Right lobe of liver (tissue), 6 donors: Measurements from ENCODE around the gene SLC39A9. TPM values are rescaled to one million over a fixed set of nuclear protein-coding genes. Genes with fewer than 3 reads are reported as not detected.
"Not testable (repeated sequence)": the region's sequence is repeated elsewhere in the genome, so short reads cannot be mapped to it uniquely, and the experiment has no call there.

Source experiments
- ATAC-seq, 4 donors: fragments of 200-7000 bp; cut with Tn5 transposase; one replicate each; pipeline ENCODE4 v1.9.1; 2020; ENCODE audit warnings: mild to moderate bottlenecking in 4 of 4, moderate library complexity in 4 of 4
- DNase-seq, 3 donors: peaks; one replicate each; pipeline ENCODE4 v3.0.0-alpha.2; 2020
- H3K27ac ChIP-seq, 3 donors: fragments of 200-600 bp; one replicate each; pipeline ENCODE4 v1.8.0; 2022
- H3K27me3 ChIP-seq, 2 donors: fragments of 200-600 bp; one replicate each; pipeline ENCODE4 v1.8.0; 2022
- H3K36me3 ChIP-seq, 4 donors: fragments of 200-600 bp; sonication (generic) in 1 of 4; one replicate each; pipeline versions ENCODE4 v1.5.1 to v1.8.0; 2017 to 2022; ENCODE audit warnings: control low read depth in 1 of 4
- H3K4me1 ChIP-seq, 4 donors: fragments of 200-600 bp; sonication (generic) in 1 of 4; one replicate each; pipeline versions ENCODE4 v1.5.1 to v1.8.0; 2017 to 2022; ENCODE audit warnings: control low read depth in 1 of 4
- H3K4me3 ChIP-seq, 3 donors: fragments of 200-600 bp; one replicate each; pipeline ENCODE4 v1.8.0; 2022
- H3K9me3 ChIP-seq, 4 donors: fragments of 200-600 bp; sonication (generic) in 1 of 4; one replicate each; pipeline versions ENCODE4 v1.5.1 to v1.8.0; 2017 to 2022; ENCODE audit warnings: control low read depth in 1 of 4
- CTCF ChIP-seq, 4 donors: fragments of 200-600 bp in 3 of 4; fragments of 450-650 bp in 1 of 4; IDR thresholded peaks; one replicate each; pipeline versions ENCODE4 v1.5.1 to v1.8.0; 2016 to 2022; ENCODE audit warnings: antibody characterized with exemption in 4 of 4, mild to moderate bottlenecking in 2 of 4
- POLR2A ChIP-seq: fragments of 450-650 bp; IDR thresholded peaks from one replicate; pipeline ENCODE4 v1.6.1; 2017; ENCODE audit warnings: antibody characterized with exemption, mild to moderate bottlenecking
- WGBS: methylation state at CpG from one replicate; pipeline ENCODE4 v1.1.6; 2018; ENCODE audit warnings: low coverage, low lambda C conversion rate; ENCODE audit not compliant: insufficient coverage; ENCODE audit errors: missing lambda C conversion rate; 5-methylcytosine and 5-hydroxymethylcytosine counted together
- intact Hi-C, 2 donors: fragments of 100-400 bp; cut with DNase I; formaldehyde crosslinking; loops; one replicate each; pipeline versions ENCODE4 v1.11.2 to v1.14.1; 2022
- total RNA-seq, 6 experiments: library from RNA; depleted of rRNA in 2 of 6; stranded (reverse); fragments of >200 nt in 2 of 6; fragmentation: NEBNext Ultra II Directional in 3 of 6; extraction: Animal tissue kit (Norgen Biotek cat#: 25700) in 3 of 6; gene quantifications; one replicate each; pipeline versions ENCODE4 v1.1.0 to v1.2.4, GENCODE V29; 2016 to 2023
- donor health status: DM: no; HTN: yes; CAD: no.
- donor health status: DM: no; HTN: no; CAD: no.
- donor health status: DM: no; HTN: no; CAD: no.
- donor health status: DM: no; HTN: yes; CAD: no.
- donor health status: DM: no; HTN: yes; CAD: no.

SLC39A9 gene
- total RNA-seq, 6 experiments from 2014 or later = 44.7 to 78.2 (median 58.2) TPM

GRCh38 chr14:69378274-69378673 is 20.2 kb upstream of the SLC39A9 start:
- no peak for ATAC-seq
- Histone ChIP-seq H3K27ac (no peak overlapping the region), H3K36me3 (peaks cover 0 to 13% (median 3%) of the 10 kb centered on the region in 4 donors), H3K4me1 (no peaks in the 10 kb centered on the region), H3K4me3 (no peak overlapping the region), H3K27me3 (no peaks in the 10 kb centered on the region), H3K9me3 (no peaks in the 10 kb centered on the region)
- intact Hi-C loops = no loop called here
- DNase-seq = no peak
- TF ChIP-seq CTCF (IDR thresholded peaks at IDR 0.05) = no peak
- no peak for TF ChIP-seq POLR2A
- WGBS = 91% methylated on average over 2 of the region's 2 CpGs

GRCh38 chr14:69387311-69387710 is 11.2 kb upstream of the SLC39A9 start:
- TF ChIP-seq POLR2A (no peak), CTCF (IDR thresholded peaks at IDR 0.05) (no peak)
- DNase-seq = no peak
- Histone ChIP-seq H3K4me3 (no peak overlapping the region), H3K9me3 (no peaks in the 10 kb centered on the region), H3K4me1 (no peaks in the 10 kb centered on the region), H3K27ac (no peak overlapping the region), H3K36me3 (peaks cover 0 to 46% (median 15%) of the 10 kb centered on the region in 4 donors), H3K27me3 (no peaks in the 10 kb centered on the region)
- no peak for ATAC-seq
- intact Hi-C loops = no loop called here
- WGBS = 70% methylated on average over 3 of the region's 3 CpGs

GRCh38 chr14:69391400-69391799 is 7.1 kb upstream of the SLC39A9 start:
- H3K4me3 ChIP-seq, intact Hi-C loops, H3K27ac ChIP-seq, ATAC-seq, H3K4me1 ChIP-seq, H3K27me3 ChIP-seq, DNase-seq, H3K9me3 ChIP-seq: not testable (repeated sequence)
- 73% methylated on average over 5 of the region's 8 CpGs for WGBS
- peaks cover 4 to 70% (median 24%) of the 10 kb centered on the region in 4 donors for H3K36me3 ChIP-seq

GRCh38 chr14:69392481-69392880 is 6.0 kb upstream of the SLC39A9 start:
- Histone ChIP-seq H3K27me3 (no peaks in the 10 kb centered on the region), H3K9me3 (no peaks in the 10 kb centered on the region), H3K4me3 (no peak overlapping the region), H3K27ac (no peak overlapping the region), H3K4me1 (peaks cover 0 to 11% (median 3%) of the 10 kb centered on the region in 4 donors), H3K36me3 (peaks cover 4 to 62% (median 22%) of the 10 kb centered on the region in 4 donors)
- intact Hi-C loops = no loop called here
- 65% methylated on average over 3 of the region's 3 CpGs for WGBS
- no peak for TF ChIP-seq CTCF (IDR thresholded peaks at IDR 0.05)
- TF ChIP-seq POLR2A = no peak
- ATAC-seq = no peak
- DNase-seq = no peak

- no peaks in the 10 kb centered on the region for H3K27me3 ChIP-seq
- no peaks in the 10 kb centered on the region for H3K9me3 ChIP-seq
- H3K36me3 ChIP-seq = peaks cover 4 to 42% (median 14%) of the 10 kb centered on the region in 4 donors
- TF ChIP-seq POLR2A (no peak), CTCF (IDR thresholded peaks at IDR 0.05) (no peak)
- intact Hi-C loops = no loop called here
- H3K4me3 ChIP-seq = no peak overlapping the region
- peaks cover 0 to 29% (median 11%) of the 10 kb centered on the region in 4 donors for H3K4me1 ChIP-seq
- no peak for DNase-seq
- ATAC-seq = no peak
- no peak overlapping the region for H3K27ac ChIP-seq
- WGBS = 85% methylated on average over 4 of the region's 4 CpGs
Observed at GRCh38 chr14:69395929-69396328, 2.6 kb upstream of the SLC39A9 start.
